Right lobe of liver (tissue), 4 donors: Measurements from ENCODE around the gene VCL.

Source experiments
- POLR2A ChIP-seq: fragments of 450-650 bp; IDR thresholded peaks from one replicate; pipeline ENCODE4 v1.6.1; 2017; ENCODE audit warnings: antibody characterized with exemption, mild to moderate bottlenecking
- TF ChIP-seq, protein P1 (sequence below), 4 donors: fragments of 200-600 bp in 3 of 4; fragments of 450-650 bp in 1 of 4; IDR thresholded peaks; one replicate each; pipeline versions ENCODE4 v1.5.1 to v1.8.0; 2016 to 2022; ENCODE audit warnings: antibody characterized with exemption in 4 of 4, mild to moderate bottlenecking in 2 of 4
- donor health status: DM: no; HTN: no; CAD: no.
- donor health status: DM: no; HTN: no; CAD: no.
- donor health status: DM: no; HTN: yes; CAD: no.

- no peak for TF ChIP-seq POLR2A
- TF ChIP-seq, protein P1, sequence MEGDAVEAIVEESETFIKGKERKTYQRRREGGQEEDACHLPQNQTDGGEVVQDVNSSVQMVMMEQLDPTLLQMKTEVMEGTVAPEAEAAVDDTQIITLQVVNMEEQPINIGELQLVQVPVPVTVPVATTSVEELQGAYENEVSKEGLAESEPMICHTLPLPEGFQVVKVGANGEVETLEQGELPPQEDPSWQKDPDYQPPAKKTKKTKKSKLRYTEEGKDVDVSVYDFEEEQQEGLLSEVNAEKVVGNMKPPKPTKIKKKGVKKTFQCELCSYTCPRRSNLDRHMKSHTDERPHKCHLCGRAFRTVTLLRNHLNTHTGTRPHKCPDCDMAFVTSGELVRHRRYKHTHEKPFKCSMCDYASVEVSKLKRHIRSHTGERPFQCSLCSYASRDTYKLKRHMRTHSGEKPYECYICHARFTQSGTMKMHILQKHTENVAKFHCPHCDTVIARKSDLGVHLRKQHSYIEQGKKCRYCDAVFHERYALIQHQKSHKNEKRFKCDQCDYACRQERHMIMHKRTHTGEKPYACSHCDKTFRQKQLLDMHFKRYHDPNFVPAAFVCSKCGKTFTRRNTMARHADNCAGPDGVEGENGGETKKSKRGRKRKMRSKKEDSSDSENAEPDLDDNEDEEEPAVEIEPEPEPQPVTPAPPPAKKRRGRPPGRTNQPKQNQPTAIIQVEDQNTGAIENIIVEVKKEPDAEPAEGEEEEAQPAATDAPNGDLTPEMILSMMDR (IDR thresholded peaks at IDR 0.05) = no peak
These were observed 142.6 kb downstream of the VCL start for GRCh38 chr10:74140553-74140952.
